DMS114 treated with DMSO at 0.1 percent for 48 hours (cell line): Measurements from ENCODE around the gene ALKBH7.

ENCODE experiments used
- DNase-seq: peaks from one replicate; lab custom pipeline; 2025; ENCODE audit not compliant: unreplicated experiment; lab: John Stamatoyannopoulos, UW

ALKBH7 gene

GRCh38 chr19:6423499-6424194 lies 51.1 kb downstream of the ALKBH7 start:
- DNase-seq, result no peak

- DNase-seq, result no peak
These were observed 51.8 kb downstream of the ALKBH7 start, which contains the start of gene KHSRP for GRCh38 chr19:6424195-6424938. Gene KHSRP, minus strand, starts transcription at chr19:6424811. Its CDS starts 110 bp downstream, at chr19:6424701.
